Measurements from ENCODE around the gene INPP4B. TPM values are rescaled to one million over a fixed set of nuclear protein-coding genes. Genes with fewer than 3 reads are reported as not detected.

The INPP4B gene
- total RNA-seq, 1 experiment from 2014 or later = 0.07 TPM

DNA sequence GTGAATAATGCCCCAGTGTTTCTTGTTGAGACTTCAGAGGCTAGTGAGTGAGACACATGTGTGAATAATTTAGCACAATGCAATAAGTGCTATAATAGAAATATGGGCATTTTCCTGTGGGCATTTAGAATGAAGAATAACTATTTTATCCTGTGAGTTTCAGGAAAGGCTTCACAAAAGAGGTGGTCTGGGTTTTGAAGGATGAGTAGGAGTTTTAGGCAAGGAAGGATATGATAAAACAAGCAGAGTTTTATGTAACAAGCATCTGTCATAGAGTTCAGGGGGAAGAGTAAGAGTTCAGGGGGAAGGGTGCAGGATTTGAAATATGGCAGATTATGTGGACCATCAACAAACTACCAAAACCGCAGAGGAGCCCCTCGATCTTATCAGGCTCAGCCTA, 529.2 kb downstream of the INPP4B start:
- no peaks in the 10 kb centered on the region for H4K20me1 ChIP-seq (ENCODE audit: control insufficient read depth, insufficient read depth, insufficient read length)
- no peak overlapping the region for H3K14ac ChIP-seq (ENCODE audit: insufficient read depth, low read length)
- no peak overlapping the region for H3K18ac ChIP-seq (ENCODE audit: insufficient read length, low read depth, low read length)
- no peak overlapping the region for H2AFZ ChIP-seq (ENCODE audit: low read length)
- no peak overlapping the region for H2BK120ac ChIP-seq (ENCODE audit: low read depth, low read length, poor library complexity, severe bottlenecking)
- H3K4me1 ChIP-seq (ENCODE audit: insufficient read depth, low read length) = no peaks in the 10 kb centered on the region
- WGBS (ENCODE audit: extremely low coverage, insufficient read length, low lambda C conversion rate) = no CpG with 5 or more reads among the region's 2 CpGs
- H4K5ac ChIP-seq (ENCODE audit: insufficient read length, low read depth, low read length) = no peak overlapping the region
- H3K9ac ChIP-seq (ENCODE audit: extremely low read depth, insufficient read length, low read length) = no peak overlapping the region
- H4K8ac ChIP-seq (replicated peaks; ENCODE audit: insufficient read length, low read depth, low read length) = no peak overlapping the region
- no peak overlapping the region for H3K4ac ChIP-seq (ENCODE audit: low read depth, low read length)
- no peak overlapping the region for H4K91ac ChIP-seq (ENCODE audit: insufficient read length, low read depth, low read length)
- TF ChIP-seq, protein P1, sequence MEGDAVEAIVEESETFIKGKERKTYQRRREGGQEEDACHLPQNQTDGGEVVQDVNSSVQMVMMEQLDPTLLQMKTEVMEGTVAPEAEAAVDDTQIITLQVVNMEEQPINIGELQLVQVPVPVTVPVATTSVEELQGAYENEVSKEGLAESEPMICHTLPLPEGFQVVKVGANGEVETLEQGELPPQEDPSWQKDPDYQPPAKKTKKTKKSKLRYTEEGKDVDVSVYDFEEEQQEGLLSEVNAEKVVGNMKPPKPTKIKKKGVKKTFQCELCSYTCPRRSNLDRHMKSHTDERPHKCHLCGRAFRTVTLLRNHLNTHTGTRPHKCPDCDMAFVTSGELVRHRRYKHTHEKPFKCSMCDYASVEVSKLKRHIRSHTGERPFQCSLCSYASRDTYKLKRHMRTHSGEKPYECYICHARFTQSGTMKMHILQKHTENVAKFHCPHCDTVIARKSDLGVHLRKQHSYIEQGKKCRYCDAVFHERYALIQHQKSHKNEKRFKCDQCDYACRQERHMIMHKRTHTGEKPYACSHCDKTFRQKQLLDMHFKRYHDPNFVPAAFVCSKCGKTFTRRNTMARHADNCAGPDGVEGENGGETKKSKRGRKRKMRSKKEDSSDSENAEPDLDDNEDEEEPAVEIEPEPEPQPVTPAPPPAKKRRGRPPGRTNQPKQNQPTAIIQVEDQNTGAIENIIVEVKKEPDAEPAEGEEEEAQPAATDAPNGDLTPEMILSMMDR (conservative IDR thresholded peaks at IDR 0.05) = no peak
- H3K27ac ChIP-seq (ENCODE audit: insufficient read length, low read depth, low read length) = no peak overlapping the region
- H3K23me2 ChIP-seq (ENCODE audit: insufficient read length, low read depth, low read length, poor library complexity, severe bottlenecking) = no peaks in the 10 kb centered on the region
- H2BK5ac ChIP-seq (ENCODE audit: insufficient read length, low read length) = no peak overlapping the region
- no peak overlapping the region for H3K56ac ChIP-seq (ENCODE audit: insufficient read length, low read depth, low read length)
- no peaks in the 10 kb centered on the region for H3K27me3 ChIP-seq (ENCODE audit: insufficient read depth, low read length)
- H3K23ac ChIP-seq (ENCODE audit: insufficient read length, low read depth, low read length) = no peak overlapping the region
- Mint-ChIP-seq H3K27me3 (ENCODE audit: low read depth) (no peaks in the 10 kb centered on the region), H3K4me1 (peaks cover 0 to 3% of the 10 kb centered on the region in 2 experiments; a peak in 1 of 4 replicates), H3K27ac (no peak overlapping the region), H3K36me3 (ENCODE audit: insufficient read depth in 1 of 3, low read depth in 3 of 3) (no peaks in the 10 kb centered on the region), H3K9me3 (peaks cover 0 to 2% of the 10 kb centered on the region in 2 experiments; a peak in 2 of 5 replicates), H3K4me3 (no peak overlapping the region)
- no peak overlapping the region for H2BK20ac ChIP-seq (ENCODE audit: low read depth, low read length, poor library complexity, severe bottlenecking)
- no peaks in the 10 kb centered on the region for H3K9me3 ChIP-seq (ENCODE audit: control insufficient read depth, low read depth, low read length)
- DNase-seq = no peak
- H2BK15ac ChIP-seq (ENCODE audit: low read depth, low read length) = no peak overlapping the region
- H3K4me2 ChIP-seq (ENCODE audit: insufficient read depth, insufficient read length, low read length) = no peak overlapping the region
- no peak overlapping the region for H2BK12ac ChIP-seq (ENCODE audit: insufficient read length, low read depth, low read length)
- no peaks in the 10 kb centered on the region for H3K79me1 ChIP-seq (ENCODE audit: insufficient read depth, low read depth, low read length, poor library complexity, severe bottlenecking)
- no peak overlapping the region for H2AK5ac ChIP-seq (ENCODE audit: insufficient read length, low read length)
- no peaks in the 10 kb centered on the region for H3K79me2 ChIP-seq (ENCODE audit: insufficient read depth, low read length)
- H3T11ph ChIP-seq (ENCODE audit: low read length) = no peak overlapping the region

Measured in H9 (cell line).